Mammary epithelial cell (primary cell): ENCODE data around the gene PLSCR5.

Experiments used
- EZH2 ChIP-seq: IDR thresholded peaks from 2 replicates; pipeline ENCODE4 v1.6.1; 2012; ENCODE audit warnings: low read length, inconsistent platforms, borderline replicate concordance
- TF ChIP-seq, protein P1 (sequence below), 2 donors: IDR thresholded peaks in 1 of 2; conservative IDR thresholded peaks in 1 of 2; 2 replicates each; pipeline ENCODE4 v1.5.1; 2011 to 2012; ENCODE audit warnings: inconsistent platforms in 2 of 2, low read length in 2 of 2, mild to moderate bottlenecking in 2 of 2, control low read depth in 1 of 2, low read depth in 1 of 2; ENCODE audit not compliant: insufficient read depth in 1 of 2; ENCODE audit errors: extremely low read depth in 1 of 2

- TF ChIP-seq, protein P1, sequence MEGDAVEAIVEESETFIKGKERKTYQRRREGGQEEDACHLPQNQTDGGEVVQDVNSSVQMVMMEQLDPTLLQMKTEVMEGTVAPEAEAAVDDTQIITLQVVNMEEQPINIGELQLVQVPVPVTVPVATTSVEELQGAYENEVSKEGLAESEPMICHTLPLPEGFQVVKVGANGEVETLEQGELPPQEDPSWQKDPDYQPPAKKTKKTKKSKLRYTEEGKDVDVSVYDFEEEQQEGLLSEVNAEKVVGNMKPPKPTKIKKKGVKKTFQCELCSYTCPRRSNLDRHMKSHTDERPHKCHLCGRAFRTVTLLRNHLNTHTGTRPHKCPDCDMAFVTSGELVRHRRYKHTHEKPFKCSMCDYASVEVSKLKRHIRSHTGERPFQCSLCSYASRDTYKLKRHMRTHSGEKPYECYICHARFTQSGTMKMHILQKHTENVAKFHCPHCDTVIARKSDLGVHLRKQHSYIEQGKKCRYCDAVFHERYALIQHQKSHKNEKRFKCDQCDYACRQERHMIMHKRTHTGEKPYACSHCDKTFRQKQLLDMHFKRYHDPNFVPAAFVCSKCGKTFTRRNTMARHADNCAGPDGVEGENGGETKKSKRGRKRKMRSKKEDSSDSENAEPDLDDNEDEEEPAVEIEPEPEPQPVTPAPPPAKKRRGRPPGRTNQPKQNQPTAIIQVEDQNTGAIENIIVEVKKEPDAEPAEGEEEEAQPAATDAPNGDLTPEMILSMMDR (conservative IDR thresholded peaks at IDR 0.05 in 1 of 2, IDR thresholded peaks at IDR 0.05 in 1 of 2; ENCODE audit: extremely low read depth in 1 of 2, insufficient read depth in 1 of 2, low read depth in 1 of 2, low read length in 2 of 2) = no peak
- TF ChIP-seq EZH2 = no peak
Measured at GRCh38 chr3:146561463-146561862, 43.7 kb downstream of the PLSCR5 start.
